SK-N-MC (cell line): Measurements from ENCODE around the gene CPSF2.

ENCODE experiments used
- EZH2 ChIP-seq: fragments of 200-600 bp; sonication (generic); IDR thresholded peaks from one replicate; pipeline ENCODE4 v1.6.1; 2017; ENCODE audit warnings: antibody characterized with exemption
- FOXP2 ChIP-seq: optimal IDR thresholded peaks from 2 replicates; pipeline ENCODE3; 2011; ENCODE audit warnings: mild to moderate bottlenecking, moderate library complexity; ENCODE audit not compliant: insufficient read depth; ENCODE audit errors: extremely low read length, control extremely low read depth
- POLR2AphosphoS5 ChIP-seq: IDR thresholded peaks from 2 replicates; pipeline ENCODE4 v1.6.1; 2012; ENCODE audit warnings: mild to moderate bottlenecking, low read depth, low read length, borderline replicate concordance

GRCh38 chr14:92122351-92122677 is 545 bp downstream of the CPSF2 start:
- TF ChIP-seq POLR2AphosphoS5 (no peak), FOXP2 (no peak), EZH2 (no peak)
